WTC11 (cell line): ENCODE measurements around the gene TBX15.

ENCODE experiments used
- CREB1 ChIP-seq: sonication (generic); formaldehyde crosslinking; IDR thresholded peaks from 2 replicates; pipeline ENCODE4 v1.8.0; 2023; ENCODE audit warnings: mild to moderate bottlenecking, missing genetic modification reagents
- CTCF ChIP-seq: fragments of 200-600 bp; IDR thresholded peaks from 2 replicates; pipeline ENCODE4 v1.8.0; 2022; ENCODE audit warnings: antibody characterized with exemption
- EMX1 ChIP-seq: fragments of 250-450 bp; sonication (Bioruptor Pico); IDR thresholded peaks from 2 replicates; pipeline ENCODE4 v1.8.0; 2021; ENCODE audit warnings: mild to moderate bottlenecking
- FOXK1 ChIP-seq: sonication (generic); formaldehyde crosslinking; IDR thresholded peaks from 2 replicates; pipeline ENCODE4 v1.8.0; 2022; ENCODE audit warnings: mild to moderate bottlenecking, moderate library complexity, missing genetic modification reagents
- NFE2L1 ChIP-seq: sonication (generic); formaldehyde crosslinking; IDR thresholded peaks from 2 replicates; pipeline ENCODE4 v1.8.1; 2023; ENCODE audit warnings: missing genetic modification reagents
- NFYB ChIP-seq: sonication (generic); formaldehyde crosslinking; conservative IDR thresholded peaks from 2 replicates; pipeline ENCODE4 v1.8.0; 2022; ENCODE audit warnings: low read depth, missing genetic modification reagents
- NR2C2 ChIP-seq: sonication (generic); formaldehyde crosslinking; IDR thresholded peaks from 2 replicates; pipeline ENCODE4 v1.8.0; 2022; ENCODE audit warnings: mild to moderate bottlenecking, missing genetic modification reagents
- STAT6 ChIP-seq: sonication (generic); formaldehyde crosslinking; conservative IDR thresholded peaks from 2 replicates; pipeline ENCODE4 v1.8.1; 2023; ENCODE audit warnings: mild to moderate bottlenecking, low read depth, missing genetic modification reagents, moderate library complexity
- TCF7 ChIP-seq: sonication (generic); formaldehyde crosslinking; IDR thresholded peaks from 2 replicates; pipeline ENCODE4 v1.8.0; 2022; ENCODE audit warnings: mild to moderate bottlenecking, low read depth, missing genetic modification reagents, moderate library complexity
- USF1 ChIP-seq: sonication (generic); formaldehyde crosslinking; IDR thresholded peaks from 2 replicates; pipeline ENCODE4 v1.8.0; 2022; ENCODE audit warnings: mild to moderate bottlenecking, missing genetic modification reagents
- ZBTB21 ChIP-seq: sonication (generic); formaldehyde crosslinking; IDR thresholded peaks from 2 replicates; pipeline ENCODE4 v1.8.1; 2023; ENCODE audit warnings: mild to moderate bottlenecking, missing genetic modification reagents, borderline replicate concordance

- TF ChIP-seq USF1 (CRISPR knock-in tag) (no peak), CREB1 (CRISPR knock-in tag) (no peak), FOXK1 (no peak), EMX1 (CRISPR knock-in tag) (no peak), NFE2L1 (no peak), CTCF (no peak), ZBTB21 (CRISPR knock-in tag) (no peak), TCF7 (CRISPR knock-in tag) (no peak), NR2C2 (CRISPR knock-in tag) (no peak), NFYB (no peak), STAT6 (no peak)
Measured at GRCh38 chr1:119009312-119009655, 21.1 kb upstream of the TBX15 start.
